Upper lobe of right lung (tissue), 1 donor: ENCODE results near the gene IL21. TPM values are rescaled to one million over a fixed set of nuclear protein-coding genes. Genes with fewer than 3 reads are reported as not detected.
A peak's percentile ranks its signal among the peaks of the same experiment; 100 is the strongest.

Source experiments
- ATAC-seq: fragments of 200-7000 bp; cut with Tn5 transposase; one replicate; pipeline ENCODE4 v1.9.1; 2020; ENCODE audit warnings: mild to moderate bottlenecking, moderate library complexity
- DNase-seq: peaks from one replicate; pipeline ENCODE4 v3.0.0-alpha.2; 2020
- H3K27ac ChIP-seq: fragments of 200-600 bp; one replicate; pipeline ENCODE4 v1.8.0; 2022
- H3K27me3 ChIP-seq: fragments of 200-600 bp; one replicate; pipeline ENCODE4 v1.8.0; 2022; ENCODE audit warnings: mild to moderate bottlenecking
- H3K36me3 ChIP-seq: fragments of 200-600 bp; one replicate; pipeline ENCODE4 v1.8.0; 2022
- H3K4me1 ChIP-seq: fragments of 200-600 bp; one replicate; pipeline ENCODE4 v1.8.0; 2022
- H3K4me3 ChIP-seq: fragments of 200-600 bp; one replicate; pipeline ENCODE4 v1.8.0; 2022; ENCODE audit warnings: mild to moderate bottlenecking
- H3K9me3 ChIP-seq: fragments of 200-600 bp; one replicate; pipeline ENCODE4 v1.8.0; 2022
- intact Hi-C: fragments of 100-400 bp; cut with DNase I; formaldehyde crosslinking; loops from one replicate; pipeline ENCODE4 v1.11.0; 2022
- total RNA-seq: library from RNA; stranded (reverse); fragmentation: NEBNext Ultra II Directional; extraction: Animal tissue kit (Norgen Biotek cat#: 25700); gene quantifications from one replicate; pipeline ENCODE4 v1.2.1, GENCODE V29; 2021
- TF ChIP-seq, protein P1 (sequence below): fragments of 200-600 bp; IDR thresholded peaks from one replicate; pipeline ENCODE4 v1.8.0; 2022; ENCODE audit warnings: antibody characterized with exemption
- donor health status: DM: no; HTN: yes; CAD: no; lungs with severe emphysema.

The IL21 gene
- total RNA-seq, 1 donor from 2014 or later: not detected

DNA sequence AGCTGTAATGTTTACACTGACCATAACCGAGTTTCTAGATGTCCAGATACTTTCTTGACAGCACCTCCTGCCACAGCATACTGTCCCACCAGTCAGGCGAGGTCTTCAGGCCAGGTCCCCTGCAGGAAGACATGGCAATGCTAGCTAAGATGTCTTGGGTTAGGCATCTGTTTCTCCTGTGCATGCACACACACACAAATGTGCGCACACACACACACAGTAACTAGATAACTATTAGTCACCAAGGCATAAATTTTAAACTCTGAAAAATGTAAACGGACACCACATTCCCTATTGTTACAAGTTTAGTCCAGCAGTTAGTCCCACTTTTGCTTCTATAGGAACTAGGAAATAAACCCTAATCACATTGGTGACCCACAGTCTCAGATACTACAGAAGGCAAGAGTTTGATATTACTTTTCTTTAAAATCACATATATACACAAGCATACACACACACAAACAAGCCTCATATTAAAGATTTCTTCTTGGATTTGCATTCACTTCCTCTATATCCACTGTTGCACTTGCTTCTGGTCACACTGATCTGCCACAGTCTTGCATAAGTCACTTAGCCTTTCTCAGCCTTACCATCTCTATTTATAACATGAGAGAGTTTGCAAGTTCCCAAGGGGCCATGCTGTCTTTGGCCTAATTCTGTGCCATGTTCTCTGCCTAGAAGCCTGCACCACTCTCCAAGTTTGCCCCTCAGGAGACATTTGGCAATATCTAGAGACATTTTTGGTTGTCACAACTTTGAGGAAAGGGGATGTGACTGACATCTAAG is 32.2 kb downstream of the IL21 start:
- Histone ChIP-seq H3K4me3 (no peak overlapping the region), H3K9me3 (no peaks in the 10 kb centered on the region), H3K4me1 (no peaks in the 10 kb centered on the region), H3K27ac (no peak overlapping the region), H3K27me3 (no peaks in the 10 kb centered on the region), H3K36me3 (no peaks in the 10 kb centered on the region)
- ATAC-seq: peak; percentile 64
- intact Hi-C loops: no loop called here
- DNase-seq: no peak
- TF ChIP-seq, protein P1, sequence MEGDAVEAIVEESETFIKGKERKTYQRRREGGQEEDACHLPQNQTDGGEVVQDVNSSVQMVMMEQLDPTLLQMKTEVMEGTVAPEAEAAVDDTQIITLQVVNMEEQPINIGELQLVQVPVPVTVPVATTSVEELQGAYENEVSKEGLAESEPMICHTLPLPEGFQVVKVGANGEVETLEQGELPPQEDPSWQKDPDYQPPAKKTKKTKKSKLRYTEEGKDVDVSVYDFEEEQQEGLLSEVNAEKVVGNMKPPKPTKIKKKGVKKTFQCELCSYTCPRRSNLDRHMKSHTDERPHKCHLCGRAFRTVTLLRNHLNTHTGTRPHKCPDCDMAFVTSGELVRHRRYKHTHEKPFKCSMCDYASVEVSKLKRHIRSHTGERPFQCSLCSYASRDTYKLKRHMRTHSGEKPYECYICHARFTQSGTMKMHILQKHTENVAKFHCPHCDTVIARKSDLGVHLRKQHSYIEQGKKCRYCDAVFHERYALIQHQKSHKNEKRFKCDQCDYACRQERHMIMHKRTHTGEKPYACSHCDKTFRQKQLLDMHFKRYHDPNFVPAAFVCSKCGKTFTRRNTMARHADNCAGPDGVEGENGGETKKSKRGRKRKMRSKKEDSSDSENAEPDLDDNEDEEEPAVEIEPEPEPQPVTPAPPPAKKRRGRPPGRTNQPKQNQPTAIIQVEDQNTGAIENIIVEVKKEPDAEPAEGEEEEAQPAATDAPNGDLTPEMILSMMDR: no peak

DNA sequence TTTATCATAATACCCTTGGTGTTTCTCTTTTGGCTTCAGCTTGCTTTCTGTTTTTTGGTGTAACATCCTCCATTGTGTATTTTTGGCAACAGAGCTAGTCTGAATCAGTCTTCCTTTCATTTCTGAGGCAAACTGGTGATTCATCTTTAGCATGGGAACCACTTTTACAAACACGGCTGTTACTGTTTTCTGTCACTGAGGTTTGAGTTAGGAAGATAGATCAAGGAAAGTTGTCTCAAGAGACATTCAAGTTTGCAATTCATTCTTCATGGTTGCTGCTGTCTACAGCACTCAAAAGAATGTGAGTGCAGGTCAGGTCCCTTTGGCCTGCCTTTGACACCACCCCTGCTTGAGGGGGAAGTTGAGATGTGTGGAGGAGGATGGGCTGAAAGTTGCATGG is 36.3 kb downstream of the IL21 start:
- Histone ChIP-seq H3K27ac (no peak overlapping the region), H3K27me3 (no peaks in the 10 kb centered on the region), H3K9me3 (no peaks in the 10 kb centered on the region), H3K4me3 (no peak overlapping the region), H3K36me3 (no peaks in the 10 kb centered on the region), H3K4me1 (no peaks in the 10 kb centered on the region)
- DNase-seq (no peak), ATAC-seq (peak; percentile 42)
- TF ChIP-seq, protein P1: no peak
- intact Hi-C loops: no loop called here

DNA sequence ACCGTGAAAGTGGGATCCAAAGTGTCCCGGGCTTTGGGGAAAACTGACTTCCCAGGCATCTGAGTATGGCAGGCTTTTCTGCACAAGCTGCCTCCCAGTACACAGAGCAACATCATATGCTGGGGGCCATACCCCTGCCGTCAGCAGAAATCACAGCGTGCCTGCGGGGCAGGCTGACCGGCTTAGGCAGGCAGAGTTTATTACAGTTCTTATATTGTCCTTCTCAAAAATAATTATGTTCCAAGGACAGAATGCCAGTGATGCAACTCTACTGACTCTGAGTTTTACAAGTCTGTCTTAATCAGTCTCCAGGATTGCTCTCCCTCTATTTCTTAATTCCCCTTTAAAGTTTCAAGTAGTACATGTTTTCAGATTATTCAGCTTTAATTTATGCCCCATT is 37.0 kb downstream of the IL21 start:
- no peak for ATAC-seq
- intact Hi-C loops: no loop called here
- H3K27me3 ChIP-seq: no peaks in the 10 kb centered on the region
- TF ChIP-seq, protein P1: no peak
- no peaks in the 10 kb centered on the region for H3K9me3 ChIP-seq
- H3K27ac ChIP-seq: no peak overlapping the region
- H3K4me3 ChIP-seq: no peak overlapping the region
- no peak for DNase-seq
- no peaks in the 10 kb centered on the region for H3K36me3 ChIP-seq
- H3K4me1 ChIP-seq: no peaks in the 10 kb centered on the region

DNA sequence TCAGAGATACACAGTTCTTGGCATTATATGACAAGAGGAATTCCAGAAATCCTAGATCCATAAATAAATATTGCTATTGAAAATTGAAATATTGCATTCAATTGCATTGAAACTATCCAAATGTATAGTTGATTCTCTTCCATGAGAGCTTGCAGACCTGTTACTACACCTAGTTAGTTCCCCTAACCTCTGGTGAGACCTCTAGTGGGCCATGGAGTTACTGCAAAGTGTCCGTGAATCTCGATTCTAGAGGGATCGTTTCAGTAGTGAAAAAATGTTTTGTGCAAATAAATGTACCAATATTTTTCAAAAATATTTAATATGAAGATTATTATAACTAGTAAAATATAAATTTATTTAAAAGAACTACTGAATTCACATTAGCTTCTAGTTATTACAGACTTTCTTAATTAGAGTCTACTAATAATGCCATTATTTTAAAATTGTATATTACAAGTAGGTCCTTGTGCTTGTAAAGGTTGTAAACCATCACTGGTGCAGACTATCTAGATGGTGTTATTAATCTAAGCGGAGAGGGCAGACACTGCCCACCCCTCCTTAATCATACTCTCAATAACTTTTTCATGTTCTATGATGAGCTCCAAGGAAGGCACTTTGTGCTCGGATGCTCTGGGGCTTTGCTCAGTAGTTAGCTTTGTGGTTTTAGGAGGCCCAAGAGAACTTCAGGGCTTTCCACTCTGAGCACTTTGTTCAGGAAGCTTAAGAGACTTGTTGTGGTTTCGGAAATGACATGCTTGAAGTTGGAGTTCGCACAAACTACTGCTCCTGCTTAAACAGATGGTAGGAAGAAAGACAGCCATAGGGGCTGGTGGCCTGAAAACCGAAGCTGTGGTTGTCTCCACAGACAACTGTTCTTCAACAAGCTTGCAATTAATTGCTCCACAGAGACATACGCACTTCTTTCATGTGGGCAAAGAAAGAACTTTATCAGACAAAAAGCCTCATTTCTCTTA is 42.8 kb downstream of the IL21 start:
- Histone ChIP-seq H3K27ac (no peak overlapping the region), H3K36me3 (no peaks in the 10 kb centered on the region), H3K27me3 (no peaks in the 10 kb centered on the region), H3K4me1 (no peaks in the 10 kb centered on the region), H3K9me3 (no peaks in the 10 kb centered on the region), H3K4me3 (no peak overlapping the region)
- TF ChIP-seq, protein P1: peak; percentile 72
- no peak for DNase-seq
- ATAC-seq: peak; percentile 80
- intact Hi-C loops: no loop called here

DNA sequence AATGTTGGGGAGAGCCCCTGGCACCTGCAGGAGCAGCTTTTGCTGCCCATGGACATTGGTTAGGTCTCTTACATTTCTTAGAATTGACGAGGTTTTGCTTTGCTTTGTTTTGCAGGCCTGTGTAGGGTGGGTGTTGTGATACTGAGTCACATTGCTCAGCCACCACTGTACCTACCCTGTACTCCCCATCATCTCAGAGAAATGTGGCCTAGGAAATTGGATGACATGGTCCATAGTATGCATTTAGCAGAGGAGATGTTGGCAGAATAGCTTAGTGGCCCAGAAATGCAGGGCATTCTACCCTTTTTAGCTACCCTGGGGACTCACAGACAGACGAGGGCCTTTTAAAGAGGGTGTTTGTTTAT is 43.7 kb downstream of the IL21 start:
- Histone ChIP-seq H3K4me3 (no peak overlapping the region), H3K4me1 (no peaks in the 10 kb centered on the region), H3K27me3 (no peaks in the 10 kb centered on the region), H3K36me3 (no peaks in the 10 kb centered on the region), H3K9me3 (no peaks in the 10 kb centered on the region), H3K27ac (no peak overlapping the region)
- DNase-seq: no peak
- intact Hi-C loops: no loop called here
- TF ChIP-seq, protein P1: peak; percentile 1
- no peak for ATAC-seq
